Activated CD4-positive, alpha-beta T cell treated with anti-CD3 and anti-CD28 coated beads, Interleukin-2, amount 10 ng/mL, durations not matched to agents 7 days and 5 days (primary cell): ENCODE measurements around the gene GNG13. TPM values are rescaled to one million over a fixed set of nuclear protein-coding genes. Genes with fewer than 3 reads are reported as not detected.

Experiments
- CTCF ChIA-PET: fragments of 350-600 bp; sonication (Branson Sonifier 250); formaldehyde crosslinking; loops from one replicate; lab custom pipeline; 2021; ENCODE audit warnings: antibody characterized with exemption; lab: Charles Lee
- POLR2A ChIA-PET: fragments of 350-600 bp; sonication (Branson Sonifier 250); formaldehyde crosslinking; loops from one replicate; lab custom pipeline; 2021; ENCODE audit warnings: antibody characterized with exemption; lab: Charles Lee
- DNase-seq: peaks from one replicate; pipeline ENCODE4 v3.0.0-alpha.2; 2020
- H3K27ac Mint-ChIP-seq: one replicate; pipeline ENCODE4 v1.8.0; 2021; ENCODE audit warnings: mild to moderate bottlenecking, moderate library complexity, mixed read lengths
- H3K27me3 Mint-ChIP-seq: one replicate; pipeline ENCODE4 v1.8.0; 2021; ENCODE audit warnings: mixed read lengths
- H3K36me3 Mint-ChIP-seq: one replicate; pipeline ENCODE4 v1.8.0; 2021; ENCODE audit warnings: low read depth, mixed read lengths
- H3K4me1 Mint-ChIP-seq: one replicate; pipeline ENCODE4 v1.8.0; 2021; ENCODE audit warnings: mixed read lengths
- H3K4me3 Mint-ChIP-seq: one replicate; pipeline ENCODE4 v1.8.0; 2021; ENCODE audit warnings: mild to moderate bottlenecking, moderate library complexity, mixed read lengths
- H3K9me3 Mint-ChIP-seq: one replicate; pipeline ENCODE4 v1.8.0; 2021; ENCODE audit warnings: mixed read lengths
- total RNA-seq, 2 experiments: library from RNA; stranded (reverse); gene quantifications; one replicate each; pipeline ENCODE4 v1.2.3, GENCODE V29; 2021

The GNG13 gene
- not detected for total RNA-seq

DNA sequence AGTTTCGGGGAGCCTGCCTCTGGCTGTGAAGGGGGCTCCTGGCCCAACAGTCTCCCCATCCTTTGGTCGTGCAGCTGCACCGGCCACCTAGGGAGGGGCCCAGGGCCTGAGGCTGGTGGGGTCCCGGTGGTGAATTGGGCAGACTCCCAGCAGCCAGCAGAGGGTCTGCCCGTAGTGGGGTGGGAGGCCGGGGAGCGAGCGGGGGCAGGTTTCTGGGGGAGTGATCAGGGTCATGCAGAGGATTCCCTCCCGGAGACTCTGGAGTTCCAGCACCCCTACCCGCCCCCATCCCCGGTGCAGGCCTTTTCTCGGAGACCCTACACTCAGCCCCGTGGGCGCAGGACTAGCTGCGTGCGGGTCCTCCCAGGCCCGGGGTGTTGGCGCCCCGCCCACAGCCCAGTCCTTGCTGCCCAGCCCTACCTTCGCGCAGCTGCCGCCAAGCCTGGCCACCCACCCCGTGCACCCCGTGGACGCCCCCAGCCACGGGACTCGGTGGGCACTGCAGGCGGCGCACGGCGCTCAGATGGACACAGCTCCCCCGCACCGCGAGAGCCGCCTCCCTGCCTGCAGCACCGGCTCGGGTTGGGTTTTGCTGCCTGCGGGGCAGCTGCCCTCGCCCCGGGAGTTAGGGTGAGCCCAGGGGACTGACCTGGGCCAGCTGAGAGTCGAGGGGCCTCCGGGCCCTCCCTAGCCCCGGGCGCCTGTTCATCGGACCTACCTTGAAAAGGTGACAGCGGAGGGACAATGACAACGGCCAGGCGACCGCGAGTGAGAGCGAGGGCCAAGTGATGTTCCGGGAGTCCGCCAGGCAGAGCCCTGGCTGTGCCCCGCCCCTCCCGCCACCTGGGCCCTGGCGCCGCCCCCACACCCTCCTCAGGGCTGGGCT lies at the start of gene GNG13:
GNG13 (minus strand) TSS at position 787 of the 886 bp plus-strand sequence. CDS start 1,657 bp downstream, outside the sequence.
- H3K4me1 Mint-ChIP-seq: no peaks in the 10 kb centered on the region
- POLR2A ChIA-PET: interaction anchor here (0.6 kb wide), 1 partner anchor 164 kb away, joined by 4 read pairs; no protein-coding TSS in a partner anchor
- CTCF ChIA-PET: interaction anchor here (1.6 kb wide), 1 partner anchor 88 kb away, joined by 4 read pairs; no protein-coding TSS in a partner anchor
- H3K27ac Mint-ChIP-seq: no peak within 1 kb of the TSS
- H3K36me3 Mint-ChIP-seq: peaks cover 6% of the 10 kb centered on the region
- peaks cover 4% of the 10 kb centered on the region for H3K27me3 Mint-ChIP-seq
- no peak within 1 kb of the TSS for H3K4me3 Mint-ChIP-seq
- no peak for DNase-seq
- H3K9me3 Mint-ChIP-seq: no peaks in the 10 kb centered on the region

- no peak overlapping the region for H3K4me3 Mint-ChIP-seq
- no peaks in the 10 kb centered on the region for H3K27me3 Mint-ChIP-seq
- no peak overlapping the region for H3K27ac Mint-ChIP-seq
- peaks cover 7% of the 10 kb centered on the region for H3K36me3 Mint-ChIP-seq
- peaks cover 17% of the 10 kb centered on the region for H3K9me3 Mint-ChIP-seq
- POLR2A ChIA-PET: no interaction called here
- no peak for DNase-seq
- CTCF ChIA-PET: interaction anchor here (0.9 kb wide), 1 partner anchor 194 kb away, joined by 3 read pairs; no protein-coding TSS in a partner anchor
- no peaks in the 10 kb centered on the region for H3K4me1 Mint-ChIP-seq
Observed at GRCh38 chr16:848510-849253, 48.1 kb upstream of the GNG13 start.

DNA sequence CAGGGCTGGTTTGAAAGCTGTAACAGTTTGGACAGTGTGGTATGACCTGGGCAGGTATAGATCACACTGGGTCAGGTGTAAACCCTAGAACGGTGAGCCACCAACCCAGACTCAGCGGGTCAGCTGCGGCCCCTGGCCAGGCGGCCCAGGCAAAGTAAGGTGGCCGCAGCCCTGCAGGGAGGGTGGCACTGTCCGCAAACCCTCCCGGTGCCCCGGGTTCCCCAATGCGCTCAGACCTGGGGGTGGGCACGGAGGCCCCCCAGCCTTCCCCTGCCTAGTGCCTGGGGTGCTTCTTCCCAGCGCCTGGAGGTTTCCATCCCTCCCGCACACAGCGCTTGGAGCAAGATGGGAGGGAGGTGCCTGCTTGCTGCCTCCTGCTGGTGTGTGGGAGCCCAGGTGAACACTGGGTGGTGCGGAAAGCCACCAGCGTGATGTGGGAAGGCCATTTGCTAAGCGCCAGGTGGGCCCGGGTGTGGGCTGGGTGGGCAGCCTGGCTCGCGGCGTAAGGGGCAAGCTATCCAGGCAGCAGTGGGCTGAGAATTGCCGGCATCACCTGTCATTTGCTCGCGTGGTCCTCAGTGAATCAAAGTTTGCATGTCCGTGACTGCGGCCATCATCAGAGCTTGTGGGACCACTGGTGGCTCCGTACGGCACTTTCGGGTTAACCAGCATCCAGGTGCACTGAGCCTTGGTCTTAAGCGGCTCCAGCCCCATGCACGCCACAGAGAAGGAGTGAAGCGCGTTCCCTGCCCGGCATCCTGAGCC lies 47.3 kb upstream of the GNG13 start:
- peaks cover 7% of the 10 kb centered on the region for H3K36me3 Mint-ChIP-seq
- H3K27me3 Mint-ChIP-seq: no peaks in the 10 kb centered on the region
- no peak overlapping the region for H3K4me3 Mint-ChIP-seq
- CTCF ChIA-PET: no interaction called here
- DNase-seq: no peak
- no peak overlapping the region for H3K27ac Mint-ChIP-seq
- H3K9me3 Mint-ChIP-seq: peaks cover 15% of the 10 kb centered on the region
- no peaks in the 10 kb centered on the region for H3K4me1 Mint-ChIP-seq
- POLR2A ChIA-PET: no interaction called here

DNA sequence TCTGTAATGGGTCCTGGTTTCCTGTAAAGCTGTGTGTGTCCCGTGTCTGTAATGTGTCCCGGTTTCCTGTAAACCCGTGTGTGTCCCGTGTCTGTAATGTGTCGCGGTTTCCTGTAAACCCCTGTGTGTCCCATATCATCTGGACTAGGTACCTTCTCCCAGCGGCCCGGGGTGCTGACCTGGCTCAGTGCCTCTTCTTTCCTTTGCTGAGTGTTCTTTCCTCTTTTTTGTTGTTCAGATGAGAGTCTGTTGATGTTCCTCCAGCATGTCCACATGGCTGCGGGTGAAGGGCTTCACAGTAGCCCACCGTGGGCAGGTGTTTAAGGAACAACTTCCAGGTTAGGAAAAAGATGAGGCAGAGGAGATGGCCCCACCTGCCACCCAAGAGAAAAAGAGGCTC lies 46.6 kb upstream of the GNG13 start:
- no peaks in the 10 kb centered on the region for H3K27me3 Mint-ChIP-seq
- peaks cover 7% of the 10 kb centered on the region for H3K36me3 Mint-ChIP-seq
- H3K9me3 Mint-ChIP-seq: peaks cover 15% of the 10 kb centered on the region
- ChIA-PET CTCF (no interaction called here), POLR2A (no interaction called here)
- no peaks in the 10 kb centered on the region for H3K4me1 Mint-ChIP-seq
- no peak for DNase-seq
- H3K27ac Mint-ChIP-seq: no peak overlapping the region
- H3K4me3 Mint-ChIP-seq: no peak overlapping the region

- Mint-ChIP-seq H3K4me3 (no peak overlapping the region), H3K27me3 (no peaks in the 10 kb centered on the region)
- POLR2A ChIA-PET: no interaction called here
Observed at GRCh38 chr16:845351-845745, 44.8 kb upstream of the GNG13 start.

GRCh38 chr16:844638-845350 lies 44.3 kb upstream of the GNG13 start:
- CTCF ChIA-PET: no interaction called here
- no peak for DNase-seq
- POLR2A ChIA-PET: no interaction called here
- Mint-ChIP-seq H3K4me3 (no peak overlapping the region), H3K36me3 (peaks cover 1% of the 10 kb centered on the region), H3K27me3 (no peaks in the 10 kb centered on the region), H3K4me1 (no peaks in the 10 kb centered on the region), H3K9me3 (peaks cover 3% of the 10 kb centered on the region), H3K27ac (no peak overlapping the region)

More at GRCh38 chr16:845351-845745, 44.8 kb upstream of the GNG13 start:
- CTCF ChIA-PET: no interaction called here
- Mint-ChIP-seq H3K9me3 (peaks cover 9% of the 10 kb centered on the region), H3K36me3 (peaks cover 5% of the 10 kb centered on the region), H3K27ac (no peak overlapping the region), H3K4me1 (no peaks in the 10 kb centered on the region)
- no peak for DNase-seq

- Mint-ChIP-seq H3K27me3 (no peaks in the 10 kb centered on the region), H3K36me3 (no peaks in the 10 kb centered on the region), H3K4me1 (no peaks in the 10 kb centered on the region), H3K27ac (no peak overlapping the region), H3K9me3 (no peaks in the 10 kb centered on the region), H3K4me3 (no peak overlapping the region)
- ChIA-PET POLR2A (no interaction called here), CTCF (no interaction called here)
- no peak for DNase-seq
Observed at GRCh38 chr16:843771-844170, 43.2 kb upstream of the GNG13 start.

DNA sequence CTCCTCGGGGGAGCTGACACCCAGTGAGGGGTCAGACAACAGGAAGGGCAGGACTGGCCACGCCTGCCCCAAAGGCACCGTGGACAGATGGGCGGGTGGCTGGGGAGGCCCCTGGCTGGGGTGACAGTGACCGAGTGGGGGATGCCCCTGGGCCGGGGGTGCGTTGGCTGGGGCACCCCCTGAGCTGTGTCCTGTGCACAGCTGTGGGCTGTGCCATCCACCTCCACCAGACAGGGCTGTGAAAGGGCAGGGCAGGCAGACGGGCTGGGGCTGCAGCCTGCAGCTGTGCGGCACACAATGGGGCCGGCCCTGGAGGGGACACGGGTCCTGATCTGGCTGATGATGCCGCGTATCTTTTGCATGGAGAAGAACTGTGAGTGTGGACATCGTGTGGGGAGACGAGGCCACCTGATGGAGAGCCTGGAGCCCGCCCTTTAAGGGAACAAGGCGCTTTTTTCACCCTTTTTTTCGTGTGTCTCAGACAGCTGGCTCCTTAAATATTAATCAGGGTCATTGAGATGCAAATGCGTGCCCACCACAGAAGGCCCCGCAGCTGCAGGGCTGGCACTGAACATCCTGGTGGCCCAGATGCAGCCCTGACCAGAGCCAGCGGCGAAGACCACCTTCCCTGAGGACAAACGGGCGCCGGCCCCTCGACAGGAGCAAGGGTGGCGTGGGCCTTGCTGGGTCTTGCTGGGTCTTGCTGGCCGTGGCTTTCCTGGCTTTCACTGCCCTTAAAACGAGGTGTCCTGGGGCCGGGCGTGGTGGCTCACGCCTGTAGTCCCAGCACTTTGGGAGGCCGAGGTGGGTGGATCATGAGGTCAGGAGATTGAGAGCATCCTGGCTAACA lies 42.4 kb upstream of the GNG13 start:
- H3K27me3 Mint-ChIP-seq: no peaks in the 10 kb centered on the region
- no peaks in the 10 kb centered on the region for H3K36me3 Mint-ChIP-seq
- H3K27ac Mint-ChIP-seq: no peak overlapping the region
- ChIA-PET CTCF (no interaction called here), POLR2A (no interaction called here)
- no peaks in the 10 kb centered on the region for H3K4me1 Mint-ChIP-seq
- DNase-seq: no peak
- peaks cover 2% of the 10 kb centered on the region for H3K9me3 Mint-ChIP-seq
- no peak overlapping the region for H3K4me3 Mint-ChIP-seq

- Mint-ChIP-seq H3K4me3 (no peak overlapping the region), H3K36me3 (no peaks in the 10 kb centered on the region), H3K27ac (no peak overlapping the region), H3K4me1 (no peaks in the 10 kb centered on the region), H3K9me3 (peaks cover 2% of the 10 kb centered on the region), H3K27me3 (no peaks in the 10 kb centered on the region)
- POLR2A ChIA-PET: no interaction called here
- CTCF ChIA-PET: no interaction called here
- DNase-seq: no peak
Observed at GRCh38 chr16:842061-842476, 41.5 kb upstream of the GNG13 start.

- H3K4me1 Mint-ChIP-seq: no peaks in the 10 kb centered on the region
- no peaks in the 10 kb centered on the region for H3K27me3 Mint-ChIP-seq
- no peak overlapping the region for H3K27ac Mint-ChIP-seq
- DNase-seq: no peak
- H3K4me3 Mint-ChIP-seq: no peak overlapping the region
- ChIA-PET CTCF (no interaction called here), POLR2A (no interaction called here)
- peaks cover 2% of the 10 kb centered on the region for H3K9me3 Mint-ChIP-seq
- H3K36me3 Mint-ChIP-seq: no peaks in the 10 kb centered on the region
Observed at GRCh38 chr16:841455-842060, 41.0 kb upstream of the GNG13 start.
